Fibroblast of lung (primary cell): ENCODE measurements around the gene FAM107B. TPM values are rescaled to one million over a fixed set of nuclear protein-coding genes. Genes with fewer than 3 reads are reported as not detected.

Experiments used
- DNase-seq, 2 donors: peaks; one replicate each; pipeline versions ENCODE4 v3.0.0 to v3.0.0-alpha.2; 2010; ENCODE audit warnings: low read depth in 2 of 2
- H2AFZ ChIP-seq: 2 replicates; pipeline ENCODE4 v1.5.1; 2012; ENCODE audit warnings: low read length, control low read depth, inconsistent platforms
- H3K27ac ChIP-seq: 2 replicates; pipeline ENCODE4 v1.5.1; 2011; ENCODE audit warnings: low read length, control low read depth; ENCODE audit not compliant: insufficient read depth
- H3K27me3 ChIP-seq: 2 replicates; pipeline ENCODE4 v1.5.1; 2011; ENCODE audit warnings: mild to moderate bottlenecking, low read length; ENCODE audit not compliant: control insufficient read depth, insufficient read depth
- H3K36me3 ChIP-seq: 2 replicates; pipeline ENCODE4 v1.5.1; 2011; ENCODE audit warnings: low read length; ENCODE audit not compliant: control insufficient read depth, insufficient read depth
- H3K4me1 ChIP-seq: 2 replicates; pipeline ENCODE4 v1.5.1; 2011; ENCODE audit warnings: low read length; ENCODE audit not compliant: control insufficient read depth, insufficient read depth; ENCODE audit errors: extremely low read depth
- H3K4me2 ChIP-seq: 2 replicates; pipeline ENCODE4 v1.5.1; 2011; ENCODE audit warnings: low read length, control low read depth; ENCODE audit not compliant: insufficient read depth; ENCODE audit errors: extremely low read depth
- H3K4me3 ChIP-seq, 4 experiments: fragments of 200-600 bp in 1 of 4; sonication (generic) in 1 of 4; replicated peaks in 1 of 4; 2 replicates each; pipeline ENCODE4 v1.5.1; 2011 to 2016; ENCODE audit warnings: low read length in 4 of 4, low read depth in 3 of 4, mild to moderate bottlenecking in 3 of 4, control low read depth in 2 of 4, inconsistent platforms in 1 of 4, mixed read lengths in 1 of 4; ENCODE audit not compliant: insufficient read depth in 1 of 4; ENCODE audit errors: control extremely low read depth in 1 of 4
- H3K79me2 ChIP-seq: 2 replicates; pipeline ENCODE4 v1.5.1; 2012; ENCODE audit warnings: mild to moderate bottlenecking, low read length, inconsistent platforms; ENCODE audit not compliant: control insufficient read depth, insufficient read depth
- H3K9ac ChIP-seq: 2 replicates; pipeline ENCODE4 v1.5.1; 2011; ENCODE audit warnings: mild to moderate bottlenecking, low read length, control low read depth; ENCODE audit not compliant: insufficient read depth
- H3K9me3 ChIP-seq: 2 replicates; pipeline ENCODE4 v1.5.1; 2012; ENCODE audit warnings: low read depth, low read length; ENCODE audit not compliant: control insufficient read depth, insufficient read depth
- H4K20me1 ChIP-seq: 2 replicates; pipeline ENCODE4 v1.5.1; 2011; ENCODE audit warnings: low read length; ENCODE audit not compliant: control insufficient read depth, insufficient read depth; ENCODE audit errors: extremely low read depth
- EZH2 ChIP-seq: IDR thresholded peaks from 2 replicates; pipeline ENCODE4 v1.5.1; 2012; ENCODE audit warnings: low read length, control low read depth, mild to moderate bottlenecking; ENCODE audit errors: missing control alignments
- polyA plus RNA-seq, 2 donors: library from polyadenylated mRNA; depleted of rRNA in 1 of 2; stranded (reverse) in 1 of 2; unstranded in 1 of 2; fragments of >200 nt; gene quantifications; 2 replicates each; pipeline ENCODE4 v1.2.1, GENCODE V29; 2011 to 2012; ENCODE audit warnings: missing spikeins in 1 of 2
- total RNA-seq: library from RNA; depleted of rRNA; stranded (reverse); fragments of >200 nt; gene quantifications from 2 replicates; pipeline ENCODE4 v1.2.1, GENCODE V29; 2014
- TF ChIP-seq, protein P1 (sequence below), 2 donors: IDR thresholded peaks in 1 of 2; conservative IDR thresholded peaks in 1 of 2; 1 replicate in 1 of 2; 2 replicates in 1 of 2; pipeline ENCODE4 v1.5.1; 2011 to 2012; ENCODE audit warnings: low read length in 2 of 2, control low read depth in 1 of 2, inconsistent platforms in 1 of 2, low read depth in 1 of 2, mild to moderate bottlenecking in 1 of 2

FAM107B gene
- total and polyA plus RNA-seq, 2 donors (not counting 1 experiment from before 2014, with no cell fraction given): 29.0 to 36.0 TPM

DNA sequence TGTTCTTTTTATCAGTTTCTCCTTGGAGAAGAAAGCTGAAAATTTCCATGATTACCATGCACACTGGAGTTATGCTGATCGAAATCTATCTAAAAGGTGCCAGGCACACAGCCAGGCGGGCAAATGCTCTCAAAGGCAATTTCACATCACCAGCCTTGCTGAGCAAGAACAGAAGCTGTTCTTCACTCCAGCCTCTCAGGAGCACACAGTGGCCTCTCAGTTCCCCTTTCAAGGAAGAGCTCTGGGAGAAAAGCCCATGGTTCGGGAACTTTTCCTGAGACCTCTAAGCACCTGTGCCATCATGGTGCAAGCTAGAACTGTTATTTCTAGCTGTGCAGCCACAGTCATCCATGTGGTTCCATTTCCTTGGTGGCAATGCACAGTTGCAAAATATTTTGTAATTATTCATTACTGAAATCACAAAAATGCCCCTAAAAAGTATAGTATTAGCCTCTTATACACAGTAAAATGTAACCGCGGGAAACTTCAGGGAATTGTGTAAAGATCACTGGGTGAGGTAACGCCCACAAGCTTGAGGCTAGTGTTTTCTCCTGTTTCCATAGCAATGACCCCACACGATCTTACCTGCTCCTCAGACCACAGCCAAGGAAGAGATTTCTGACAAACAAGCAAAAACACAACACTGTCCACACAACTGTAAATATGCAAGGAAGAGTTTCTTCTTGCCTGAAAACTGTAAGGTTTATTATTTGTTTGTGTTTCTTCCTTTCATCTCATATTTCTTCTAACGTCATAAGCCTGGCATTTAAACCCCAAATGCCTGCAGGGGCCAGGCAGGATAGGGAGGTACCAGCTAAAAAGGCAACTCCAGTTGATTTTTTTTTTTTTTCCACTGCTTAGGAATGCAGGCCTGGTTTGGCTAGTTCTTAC is 121.2 kb downstream of the FAM107B start:
- Histone ChIP-seq H3K27ac (peak overlapping the region; percentile 8), H3K9me3 (no peaks in the 10 kb centered on the region), H3K4me2 (peak overlapping the region; percentile 17), H3K9ac (no peak overlapping the region), H3K36me3 (no peaks in the 10 kb centered on the region), H3K4me3 (no peak overlapping the region), H2AFZ (no peak overlapping the region), H3K4me1 (peaks cover 2% of the 10 kb centered on the region), H3K27me3 (peaks cover 3% of the 10 kb centered on the region), H3K79me2 (no peaks in the 10 kb centered on the region), H4K20me1 (no peaks in the 10 kb centered on the region)
- TF ChIP-seq EZH2: no peak
- TF ChIP-seq, protein P1, sequence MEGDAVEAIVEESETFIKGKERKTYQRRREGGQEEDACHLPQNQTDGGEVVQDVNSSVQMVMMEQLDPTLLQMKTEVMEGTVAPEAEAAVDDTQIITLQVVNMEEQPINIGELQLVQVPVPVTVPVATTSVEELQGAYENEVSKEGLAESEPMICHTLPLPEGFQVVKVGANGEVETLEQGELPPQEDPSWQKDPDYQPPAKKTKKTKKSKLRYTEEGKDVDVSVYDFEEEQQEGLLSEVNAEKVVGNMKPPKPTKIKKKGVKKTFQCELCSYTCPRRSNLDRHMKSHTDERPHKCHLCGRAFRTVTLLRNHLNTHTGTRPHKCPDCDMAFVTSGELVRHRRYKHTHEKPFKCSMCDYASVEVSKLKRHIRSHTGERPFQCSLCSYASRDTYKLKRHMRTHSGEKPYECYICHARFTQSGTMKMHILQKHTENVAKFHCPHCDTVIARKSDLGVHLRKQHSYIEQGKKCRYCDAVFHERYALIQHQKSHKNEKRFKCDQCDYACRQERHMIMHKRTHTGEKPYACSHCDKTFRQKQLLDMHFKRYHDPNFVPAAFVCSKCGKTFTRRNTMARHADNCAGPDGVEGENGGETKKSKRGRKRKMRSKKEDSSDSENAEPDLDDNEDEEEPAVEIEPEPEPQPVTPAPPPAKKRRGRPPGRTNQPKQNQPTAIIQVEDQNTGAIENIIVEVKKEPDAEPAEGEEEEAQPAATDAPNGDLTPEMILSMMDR (conservative IDR thresholded peaks at IDR 0.05 in 1 of 2, IDR thresholded peaks at IDR 0.05 in 1 of 2; ENCODE audit: low read depth in 1 of 2, low read length in 2 of 2): no peak
- DNase-seq: peak; percentile 77 to 82

DNA sequence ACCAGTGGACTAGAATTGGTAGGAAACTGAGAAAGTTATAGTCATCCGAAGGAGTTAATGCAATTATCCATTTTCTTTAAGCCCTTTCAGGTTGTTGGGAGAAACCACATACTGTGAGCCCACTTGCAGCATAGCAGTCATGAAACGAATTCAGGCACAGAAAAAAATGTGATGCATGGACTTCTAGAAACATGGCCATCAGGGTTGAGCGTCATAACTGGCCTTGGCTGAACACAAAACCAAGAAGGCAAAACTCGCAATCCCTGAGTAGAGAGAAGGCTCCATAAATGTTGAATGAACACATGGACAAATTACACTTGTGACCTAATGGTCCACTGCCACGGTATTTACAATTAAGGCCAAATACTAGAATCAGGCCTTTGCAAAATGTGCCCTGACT is 121.9 kb downstream of the FAM107B start:
- no peak for DNase-seq
- TF ChIP-seq, protein P1 (conservative IDR thresholded peaks at IDR 0.05 in 1 of 2, IDR thresholded peaks at IDR 0.05 in 1 of 2; ENCODE audit: low read depth in 1 of 2, low read length in 2 of 2): no peak
- no peak for TF ChIP-seq EZH2
- Histone ChIP-seq H3K4me1 (peaks cover 2% of the 10 kb centered on the region), H2AFZ (no peak overlapping the region), H3K9ac (no peak overlapping the region), H3K27ac (no peak overlapping the region), H3K27me3 (peaks cover 3% of the 10 kb centered on the region), H4K20me1 (no peaks in the 10 kb centered on the region), H3K9me3 (no peaks in the 10 kb centered on the region), H3K79me2 (no peaks in the 10 kb centered on the region), H3K4me3 (no peak overlapping the region), H3K4me2 (no peak overlapping the region), H3K36me3 (no peaks in the 10 kb centered on the region)

DNA sequence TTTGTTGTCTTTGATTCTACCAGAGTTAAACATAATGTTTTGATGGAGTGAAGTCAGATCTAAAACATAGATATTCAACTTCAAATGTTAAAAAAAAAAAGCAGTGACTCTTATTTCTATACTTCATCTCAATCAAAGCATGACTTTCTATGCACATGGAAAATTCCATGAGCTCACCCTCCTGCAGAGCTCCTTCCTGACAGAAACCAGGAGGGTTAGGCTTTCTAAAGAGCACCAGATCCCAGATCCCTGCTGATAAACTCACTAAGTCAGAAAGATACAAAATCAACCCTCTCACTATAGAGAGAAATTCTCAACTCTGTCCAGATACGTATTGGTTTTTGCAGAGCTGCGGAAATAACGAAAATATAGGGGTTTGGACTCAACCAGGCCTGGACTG is 122.6 kb downstream of the FAM107B start:
- Histone ChIP-seq H3K4me3 (no peak overlapping the region), H3K4me1 (peaks cover 2% of the 10 kb centered on the region), H2AFZ (no peak overlapping the region), H3K9me3 (no peaks in the 10 kb centered on the region), H3K79me2 (no peaks in the 10 kb centered on the region), H3K27me3 (peaks cover 3% of the 10 kb centered on the region), H3K27ac (no peak overlapping the region), H3K36me3 (no peaks in the 10 kb centered on the region), H4K20me1 (no peaks in the 10 kb centered on the region), H3K9ac (no peak overlapping the region), H3K4me2 (no peak overlapping the region)
- TF ChIP-seq EZH2: no peak
- TF ChIP-seq, protein P1 (conservative IDR thresholded peaks at IDR 0.05 in 1 of 2, IDR thresholded peaks at IDR 0.05 in 1 of 2; ENCODE audit: low read depth in 1 of 2, low read length in 2 of 2): no peak
- DNase-seq: no peak
